Measurements from ENCODE around the gene PTPRJ. TPM values are rescaled to one million over a fixed set of nuclear protein-coding genes. Genes with fewer than 3 reads are reported as not detected.

The PTPRJ gene
- total and polyA plus RNA-seq, 8 donors: 12.6 to 63.5 (median 16.6) TPM

DNA sequence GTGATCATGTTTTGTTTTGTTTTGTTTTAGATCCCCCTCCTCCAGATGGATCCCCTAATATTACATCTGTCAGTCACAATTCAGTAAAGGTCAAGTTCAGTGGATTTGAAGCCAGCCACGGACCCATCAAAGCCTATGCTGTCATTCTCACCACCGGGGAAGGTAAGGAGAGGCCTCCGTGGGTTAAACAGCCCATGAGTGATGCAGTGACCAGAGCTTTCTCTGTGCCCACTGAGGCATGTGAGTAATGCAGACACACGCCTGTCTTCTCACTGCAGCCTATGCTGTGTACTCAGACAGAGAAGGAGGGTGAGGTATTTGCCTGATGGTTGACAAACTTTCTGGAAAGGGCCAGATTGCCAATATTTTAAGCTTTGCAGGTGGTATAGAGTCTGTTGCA is 162.5 kb downstream of the PTPRJ start:
- no peak overlapping the region for H3K27ac ChIP-seq
- DNase-seq: no peak
- H3K4me3 ChIP-seq: no peak overlapping the region
- H3K36me3 ChIP-seq: peaks cover 0 to 88% of the 10 kb centered on the region in 2 donors
- TF ChIP-seq, protein P1, sequence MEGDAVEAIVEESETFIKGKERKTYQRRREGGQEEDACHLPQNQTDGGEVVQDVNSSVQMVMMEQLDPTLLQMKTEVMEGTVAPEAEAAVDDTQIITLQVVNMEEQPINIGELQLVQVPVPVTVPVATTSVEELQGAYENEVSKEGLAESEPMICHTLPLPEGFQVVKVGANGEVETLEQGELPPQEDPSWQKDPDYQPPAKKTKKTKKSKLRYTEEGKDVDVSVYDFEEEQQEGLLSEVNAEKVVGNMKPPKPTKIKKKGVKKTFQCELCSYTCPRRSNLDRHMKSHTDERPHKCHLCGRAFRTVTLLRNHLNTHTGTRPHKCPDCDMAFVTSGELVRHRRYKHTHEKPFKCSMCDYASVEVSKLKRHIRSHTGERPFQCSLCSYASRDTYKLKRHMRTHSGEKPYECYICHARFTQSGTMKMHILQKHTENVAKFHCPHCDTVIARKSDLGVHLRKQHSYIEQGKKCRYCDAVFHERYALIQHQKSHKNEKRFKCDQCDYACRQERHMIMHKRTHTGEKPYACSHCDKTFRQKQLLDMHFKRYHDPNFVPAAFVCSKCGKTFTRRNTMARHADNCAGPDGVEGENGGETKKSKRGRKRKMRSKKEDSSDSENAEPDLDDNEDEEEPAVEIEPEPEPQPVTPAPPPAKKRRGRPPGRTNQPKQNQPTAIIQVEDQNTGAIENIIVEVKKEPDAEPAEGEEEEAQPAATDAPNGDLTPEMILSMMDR (IDR thresholded peaks at IDR 0.05): no peak
- no peaks in the 10 kb centered on the region for H3K27me3 ChIP-seq
- H3K4me1 ChIP-seq: peaks cover 0 to 3% of the 10 kb centered on the region in 2 donors
- H3K9me3 ChIP-seq: no peaks in the 10 kb centered on the region
- intact Hi-C loops (cut with DNase I): no loop called here
- no peak for ATAC-seq

DNA sequence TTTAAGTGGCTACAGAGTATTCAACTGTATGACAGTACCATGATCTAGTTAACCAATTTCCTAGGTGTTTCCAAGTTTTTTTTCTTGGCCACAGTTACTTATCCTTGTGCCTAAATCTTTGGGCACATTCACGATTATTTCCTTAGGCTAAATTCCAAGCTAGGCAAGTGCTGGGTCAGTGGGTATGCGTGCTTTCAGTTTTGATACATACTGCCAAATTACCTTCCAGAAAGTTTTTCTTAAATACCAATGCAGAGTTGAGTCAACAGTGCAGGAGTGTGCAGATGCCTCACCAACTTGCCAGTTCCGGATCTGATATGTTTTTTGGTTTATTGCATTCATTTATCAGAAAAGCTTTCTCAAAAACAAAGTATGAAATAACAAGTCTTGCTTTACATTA is 168.4 kb downstream of the PTPRJ start:
- no peak overlapping the region for H3K4me3 ChIP-seq
- intact Hi-C loops (cut with DNase I): no loop called here
- H3K9me3 ChIP-seq: peaks cover 0 to 11% of the 10 kb centered on the region in 2 donors
- no peak for DNase-seq
- H3K27ac ChIP-seq: no peak overlapping the region
- no peak for ATAC-seq
- TF ChIP-seq, protein P1 (IDR thresholded peaks at IDR 0.05): no peak
- H3K27me3 ChIP-seq: no peaks in the 10 kb centered on the region
- no peaks in the 10 kb centered on the region for H3K4me1 ChIP-seq
- H3K36me3 ChIP-seq: peaks cover 0 to 95% of the 10 kb centered on the region in 2 donors

DNA sequence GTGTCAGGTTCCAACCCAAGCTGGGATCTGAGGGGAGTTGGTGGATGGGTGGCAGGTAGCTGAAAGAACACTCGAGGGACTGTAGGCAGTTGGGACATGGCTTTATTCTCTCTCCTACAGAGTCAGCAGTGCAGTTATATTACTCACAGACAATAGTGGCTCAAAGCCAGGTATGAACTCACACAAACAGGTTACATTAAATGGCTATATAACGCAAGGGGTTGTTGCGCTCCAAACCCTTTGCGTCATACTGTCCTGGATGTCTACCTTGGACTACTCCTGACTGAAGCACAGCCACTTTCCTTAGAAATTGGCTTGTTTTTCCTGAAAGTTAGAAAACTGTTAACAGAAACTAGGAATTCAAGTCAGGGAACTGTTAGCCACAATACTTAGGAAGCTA is 169.9 kb downstream of the PTPRJ start:
- no peaks in the 10 kb centered on the region for H3K4me1 ChIP-seq
- no peak overlapping the region for H3K4me3 ChIP-seq
- ATAC-seq (no peak), DNase-seq (no peak)
- peaks cover 0 to 14% of the 10 kb centered on the region in 2 donors for H3K9me3 ChIP-seq
- intact Hi-C loops (cut with DNase I): no loop called here
- no peak overlapping the region for H3K27ac ChIP-seq
- H3K27me3 ChIP-seq: no peaks in the 10 kb centered on the region
- TF ChIP-seq, protein P1 (IDR thresholded peaks at IDR 0.05): no peak
- peaks cover 0 to 95% of the 10 kb centered on the region in 2 donors for H3K36me3 ChIP-seq

DNA sequence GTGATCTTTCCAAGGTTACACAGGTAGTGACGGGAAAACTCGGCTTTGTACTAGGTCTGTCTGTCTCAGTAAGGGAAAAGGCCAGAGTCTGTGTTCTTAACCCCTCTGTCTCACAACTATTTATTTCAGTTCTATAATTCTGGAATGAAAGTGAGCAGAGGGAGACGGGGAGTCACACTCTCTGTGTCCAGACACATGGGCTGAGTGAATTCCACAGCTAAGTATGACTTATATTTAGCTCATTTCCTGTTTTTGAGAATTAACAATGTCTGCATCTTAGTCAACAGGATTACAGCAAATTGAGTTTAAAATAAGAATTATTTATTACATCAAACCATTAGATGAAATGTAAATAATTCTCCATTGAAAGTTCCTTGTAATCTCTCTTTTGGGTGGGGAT is 173.8 kb downstream of the PTPRJ start:
- no peaks in the 10 kb centered on the region for H3K4me1 ChIP-seq
- ATAC-seq: no peak
- intact Hi-C loops (cut with DNase I): no loop called here
- no peak overlapping the region for H3K27ac ChIP-seq
- peaks cover 0 to 14% of the 10 kb centered on the region in 2 donors for H3K9me3 ChIP-seq
- peaks cover 0 to 92% of the 10 kb centered on the region in 2 donors for H3K36me3 ChIP-seq
- H3K27me3 ChIP-seq: no peaks in the 10 kb centered on the region
- TF ChIP-seq, protein P1 (IDR thresholded peaks at IDR 0.05): no peak
- no peak for DNase-seq
- H3K4me3 ChIP-seq: no peak overlapping the region

DNA sequence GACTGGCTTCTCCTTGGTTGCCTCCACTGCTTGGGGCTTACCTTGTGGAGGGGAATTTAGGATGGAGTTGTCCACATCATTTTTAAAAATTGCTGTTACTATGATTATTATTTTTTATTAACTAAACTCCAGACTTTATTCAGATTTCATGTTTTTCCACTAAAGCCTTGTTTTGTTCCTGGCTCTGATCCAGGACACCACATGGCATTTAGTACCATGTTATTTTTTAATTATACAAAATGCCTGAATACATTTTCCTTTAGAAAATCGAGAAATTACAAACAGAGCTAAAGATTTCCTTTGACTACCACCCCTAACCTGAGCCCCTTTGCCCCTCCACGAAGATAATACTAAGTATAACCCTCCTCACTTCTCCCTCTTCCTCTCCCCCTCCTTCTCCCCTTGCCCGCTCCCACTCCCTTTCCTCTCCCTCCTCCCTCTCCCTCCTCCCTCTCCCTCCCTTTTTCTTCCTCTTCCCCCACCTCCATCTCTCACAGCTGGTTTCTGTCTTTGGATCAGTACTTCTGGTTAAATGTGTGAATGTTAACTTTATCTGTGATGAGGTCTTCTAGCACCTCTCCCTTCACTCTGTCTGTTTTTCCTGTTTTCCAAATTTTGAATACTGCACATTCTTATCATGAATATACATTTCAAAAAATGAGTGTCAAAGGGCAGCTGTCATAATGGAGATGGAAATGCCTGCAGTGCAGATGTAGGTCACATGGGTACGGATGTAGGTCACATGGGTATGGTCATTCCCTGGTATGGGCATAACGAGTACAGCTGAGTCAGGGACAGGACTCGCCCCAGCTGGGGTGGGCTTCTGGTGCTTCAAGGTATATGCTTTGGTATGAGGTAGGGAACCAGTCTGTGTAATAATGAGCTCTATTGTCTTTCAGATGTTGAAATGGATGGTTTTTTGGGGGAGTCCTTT is 181.9 kb downstream of the PTPRJ start:
- Histone ChIP-seq H3K4me3 (no peak overlapping the region), H3K4me1 (no peaks in the 10 kb centered on the region), H3K36me3 (peaks cover 0 to 95% of the 10 kb centered on the region in 2 donors), H3K27me3 (no peaks in the 10 kb centered on the region), H3K9me3 (no peaks in the 10 kb centered on the region), H3K27ac (no peak overlapping the region)
- intact Hi-C loops (cut with DNase I): no loop called here
- DNase-seq (no peak), ATAC-seq (no peak)
- TF ChIP-seq, protein P1 (IDR thresholded peaks at IDR 0.05): no peak
